ENCODE measurements around the gene CXorf58.
"Not testable (repeated sequence)": the region's sequence is repeated elsewhere in the genome, so short reads cannot be mapped to it uniquely, and the experiment has no call there.

The CXorf58 gene

GRCh38 chrX:23907498-23908218 is at the start of gene CXorf58, which contains the start of gene APOO:
CXorf58 (plus strand) TSS chrX:23908006; CDS start chrX:23910303, 2,297 bp downstream.
APOO (minus strand) TSS chrX:23907938; CDS start chrX:23907702, 236 bp downstream.
- DNase-seq = peak; percentile 93

GRCh38 chrX:23859238-23859637 is 48.6 kb upstream of the CXorf58 start:
- DNase-seq = not testable (repeated sequence)

GRCh38 chrX:23861215-23861896 is 46.5 kb upstream of the CXorf58 start:
- no peak for DNase-seq

- not testable (repeated sequence) for DNase-seq
Observed at GRCh38 chrX:23861952-23862351, 45.9 kb upstream of the CXorf58 start.

- peak; percentile 33 for DNase-seq
Observed at GRCh38 chrX:23864742-23865326, 43.0 kb upstream of the CXorf58 start.

GRCh38 chrX:23870041-23870440 is 37.8 kb upstream of the CXorf58 start:
- no peak for DNase-seq

GRCh38 chrX:23871905-23872546 is 35.8 kb upstream of the CXorf58 start:
- peak; percentile 62 for DNase-seq

GRCh38 chrX:23879380-23880090 is 28.3 kb upstream of the CXorf58 start:
- DNase-seq = no peak

- no peak for DNase-seq
Observed at GRCh38 chrX:23883737-23884354, 24.0 kb upstream of the CXorf58 start.

GRCh38 chrX:23884427-23885024 is 23.3 kb upstream of the CXorf58 start:
- DNase-seq = peak; percentile 56

- no peak for DNase-seq
Observed at GRCh38 chrX:23885803-23886202, 22.0 kb upstream of the CXorf58 start.

- peak; percentile 76 for DNase-seq
Observed at GRCh38 chrX:23887451-23887850, 20.4 kb upstream of the CXorf58 start.

- DNase-seq = no peak
Observed at GRCh38 chrX:23887918-23888317, 19.9 kb upstream of the CXorf58 start.

- DNase-seq = no peak
Observed at GRCh38 chrX:23888887-23889501, 18.8 kb upstream of the CXorf58 start.

GRCh38 chrX:23890933-23891332 is 16.9 kb upstream of the CXorf58 start:
- no peak for DNase-seq

- peak; percentile 56 for DNase-seq
Observed at GRCh38 chrX:23894993-23895392, 12.8 kb upstream of the CXorf58 start.

GRCh38 chrX:23896539-23896938 is 11.3 kb upstream of the CXorf58 start:
- not testable (repeated sequence) for DNase-seq

GRCh38 chrX:23896981-23897380 is 10.8 kb upstream of the CXorf58 start:
- peak; percentile 68 for DNase-seq

GRCh38 chrX:23898412-23898959 is 9.3 kb upstream of the CXorf58 start:
- DNase-seq = no peak

GRCh38 chrX:23900220-23900797 is 7.5 kb upstream of the CXorf58 start:
- no peak for DNase-seq

GRCh38 chrX:23901060-23901459 is 6.7 kb upstream of the CXorf58 start:
- peak; percentile 32 for DNase-seq

All from hematopoietic multipotent progenitor cell treated with erythropoietin and hydrocortisone succinate and interleukin-3 and kit ligand, for 6 days (in vitro differentiated cells).